IMR-90 (cell line): ENCODE data around the gene PAPPA.

Source experiments
- CEBPB ChIP-seq: IDR thresholded peaks from 2 replicates; pipeline ENCODE4 v1.6.1; 2012; ENCODE audit warnings: low read depth, low read length, improper control_type of control experiment
- FOS ChIP-seq: fragments of 150-350 bp; IDR thresholded peaks from 2 replicates; pipeline ENCODE4 v1.6.1; 2016; ENCODE audit warnings: low read depth, low read length
- MAFK ChIP-seq: IDR thresholded peaks from 2 replicates; pipeline ENCODE4 v1.6.1; 2012; ENCODE audit warnings: low read depth, low read length, improper control_type of control experiment
- MAZ ChIP-seq: IDR thresholded peaks from 2 replicates; pipeline ENCODE4 v1.6.1; 2012; ENCODE audit warnings: low read depth, mild to moderate bottlenecking, low read length, improper control_type of control experiment, moderate library complexity, borderline replicate concordance
- MXI1 ChIP-seq: IDR thresholded peaks from 2 replicates; pipeline ENCODE4 v1.6.1; 2012; ENCODE audit warnings: low read depth, mild to moderate bottlenecking, low read length, moderate library complexity, borderline replicate concordance
- POLR2A ChIP-seq: IDR thresholded peaks from 2 replicates; pipeline ENCODE4 v1.6.1; 2012; ENCODE audit warnings: mild to moderate bottlenecking, low read depth, low read length
- RAD21 ChIP-seq: IDR thresholded peaks from 2 replicates; pipeline ENCODE4 v1.6.1; 2012; ENCODE audit warnings: low read length, improper control_type of control experiment
- RCOR1 ChIP-seq: IDR thresholded peaks from 2 replicates; pipeline ENCODE4 v1.6.1; 2012; ENCODE audit warnings: mild to moderate bottlenecking, low read length, improper control_type of control experiment; ENCODE audit not compliant: insufficient replicate concordance
- RFX5 ChIP-seq: IDR thresholded peaks from 2 replicates; pipeline ENCODE4 v1.8.0; 2012; ENCODE audit warnings: low read depth, mild to moderate bottlenecking, low read length, moderate library complexity
- SMC3 ChIP-seq: fragments of 150-350 bp; IDR thresholded peaks from 2 replicates; pipeline ENCODE4 v1.6.1; 2016; ENCODE audit warnings: low read depth, mild to moderate bottlenecking, antibody characterized with exemption, low read length, moderate library complexity
- TF ChIP-seq, protein P1 (sequence below): fragments of 150-350 bp; IDR thresholded peaks from 2 replicates; pipeline ENCODE4 v1.6.1; 2017; ENCODE audit warnings: mild to moderate bottlenecking, antibody characterized with exemption, low read length, low read depth
- TF ChIP-seq, protein P2 (sequence below): conservative IDR thresholded peaks from 2 replicates; pipeline ENCODE4 v1.5.1; 2012; ENCODE audit warnings: mild to moderate bottlenecking, low read depth, low read length, improper control_type of control experiment
- TF ChIP-seq, protein P3 (sequence below): fragments of 150-350 bp; IDR thresholded peaks from 2 replicates; pipeline ENCODE4 v1.6.1; 2016; ENCODE audit warnings: low read depth, mild to moderate bottlenecking, low read length, moderate library complexity, borderline replicate concordance

DNA sequence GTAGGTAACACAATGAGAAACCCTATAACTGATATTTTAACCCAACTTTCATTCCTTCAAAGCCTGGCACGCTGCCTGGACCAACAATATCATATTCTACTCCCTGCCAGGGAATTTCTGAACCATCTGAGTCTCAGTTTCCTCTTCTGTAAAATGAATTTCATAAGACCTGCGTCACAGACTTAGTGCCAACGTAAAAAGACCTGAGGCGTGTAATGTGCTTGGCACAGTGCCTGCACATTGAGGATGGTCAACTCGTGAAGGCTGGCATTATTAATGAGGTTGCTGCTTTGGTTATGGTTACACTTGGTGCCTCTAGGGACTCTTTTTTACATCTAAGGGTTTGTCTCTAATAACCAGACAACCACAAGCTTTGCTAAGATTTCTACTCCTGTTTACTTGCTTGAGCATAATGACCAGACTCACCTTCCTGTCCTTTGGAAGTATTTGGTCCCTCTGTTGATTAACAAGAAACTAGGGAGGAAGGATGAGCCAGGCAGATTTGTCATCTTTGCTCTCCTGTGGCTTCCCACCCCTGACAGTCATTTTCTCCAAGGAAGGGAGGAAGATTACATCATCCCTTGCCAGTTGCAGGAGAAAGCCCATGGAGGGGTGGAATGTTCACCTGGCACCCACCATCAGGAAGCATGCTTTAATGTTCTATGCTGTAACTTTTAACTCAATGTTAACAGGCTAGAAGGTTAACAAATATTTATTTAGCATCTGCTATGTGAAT is 79.0 kb downstream of the PAPPA start:
- TF ChIP-seq MXI1 = no peak
- TF ChIP-seq, protein P1, sequence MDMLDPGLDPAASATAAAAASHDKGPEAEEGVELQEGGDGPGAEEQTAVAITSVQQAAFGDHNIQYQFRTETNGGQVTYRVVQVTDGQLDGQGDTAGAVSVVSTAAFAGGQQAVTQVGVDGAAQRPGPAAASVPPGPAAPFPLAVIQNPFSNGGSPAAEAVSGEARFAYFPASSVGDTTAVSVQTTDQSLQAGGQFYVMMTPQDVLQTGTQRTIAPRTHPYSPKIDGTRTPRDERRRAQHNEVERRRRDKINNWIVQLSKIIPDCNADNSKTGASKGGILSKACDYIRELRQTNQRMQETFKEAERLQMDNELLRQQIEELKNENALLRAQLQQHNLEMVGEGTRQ = no peak
- peak; percentile 69 for TF ChIP-seq CEBPB
- TF ChIP-seq, protein P2, sequence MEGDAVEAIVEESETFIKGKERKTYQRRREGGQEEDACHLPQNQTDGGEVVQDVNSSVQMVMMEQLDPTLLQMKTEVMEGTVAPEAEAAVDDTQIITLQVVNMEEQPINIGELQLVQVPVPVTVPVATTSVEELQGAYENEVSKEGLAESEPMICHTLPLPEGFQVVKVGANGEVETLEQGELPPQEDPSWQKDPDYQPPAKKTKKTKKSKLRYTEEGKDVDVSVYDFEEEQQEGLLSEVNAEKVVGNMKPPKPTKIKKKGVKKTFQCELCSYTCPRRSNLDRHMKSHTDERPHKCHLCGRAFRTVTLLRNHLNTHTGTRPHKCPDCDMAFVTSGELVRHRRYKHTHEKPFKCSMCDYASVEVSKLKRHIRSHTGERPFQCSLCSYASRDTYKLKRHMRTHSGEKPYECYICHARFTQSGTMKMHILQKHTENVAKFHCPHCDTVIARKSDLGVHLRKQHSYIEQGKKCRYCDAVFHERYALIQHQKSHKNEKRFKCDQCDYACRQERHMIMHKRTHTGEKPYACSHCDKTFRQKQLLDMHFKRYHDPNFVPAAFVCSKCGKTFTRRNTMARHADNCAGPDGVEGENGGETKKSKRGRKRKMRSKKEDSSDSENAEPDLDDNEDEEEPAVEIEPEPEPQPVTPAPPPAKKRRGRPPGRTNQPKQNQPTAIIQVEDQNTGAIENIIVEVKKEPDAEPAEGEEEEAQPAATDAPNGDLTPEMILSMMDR = no peak
- no peak for TF ChIP-seq POLR2A
- no peak for TF ChIP-seq MAFK
- TF ChIP-seq RFX5 = no peak
- TF ChIP-seq RCOR1 = no peak
- no peak for TF ChIP-seq FOS
- TF ChIP-seq MAZ = no peak
- no peak for TF ChIP-seq SMC3
- TF ChIP-seq, protein P3, sequence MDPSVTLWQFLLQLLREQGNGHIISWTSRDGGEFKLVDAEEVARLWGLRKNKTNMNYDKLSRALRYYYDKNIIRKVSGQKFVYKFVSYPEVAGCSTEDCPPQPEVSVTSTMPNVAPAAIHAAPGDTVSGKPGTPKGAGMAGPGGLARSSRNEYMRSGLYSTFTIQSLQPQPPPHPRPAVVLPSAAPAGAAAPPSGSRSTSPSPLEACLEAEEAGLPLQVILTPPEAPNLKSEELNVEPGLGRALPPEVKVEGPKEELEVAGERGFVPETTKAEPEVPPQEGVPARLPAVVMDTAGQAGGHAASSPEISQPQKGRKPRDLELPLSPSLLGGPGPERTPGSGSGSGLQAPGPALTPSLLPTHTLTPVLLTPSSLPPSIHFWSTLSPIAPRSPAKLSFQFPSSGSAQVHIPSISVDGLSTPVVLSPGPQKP = no peak
- no peak for TF ChIP-seq RAD21
